Testis (tissue), 3 donors: ENCODE measurements around the gene CCNYL1. TPM values are rescaled to one million over a fixed set of nuclear protein-coding genes. Genes with fewer than 3 reads are reported as not detected.
"Not testable (repeated sequence)": the region's sequence is repeated elsewhere in the genome, so short reads cannot be mapped to it uniquely, and the experiment has no call there.

Experiments
- DNase-seq: peaks from one replicate; pipeline ENCODE4 v3.0.0-alpha.2; 2019
- H3K27ac ChIP-seq, 2 donors: fragments of 200-600 bp; sonication (generic); one replicate each; pipeline ENCODE4 v1.5.1; 2019
- H3K27me3 ChIP-seq: fragments of 200-600 bp; sonication (generic); one replicate; pipeline ENCODE4 v1.5.1; 2019
- H3K36me3 ChIP-seq: fragments of 200-600 bp; sonication (generic); one replicate; pipeline ENCODE4 v1.5.1; 2017; ENCODE audit warnings: low read depth; ENCODE audit errors: missing control alignments
- H3K4me1 ChIP-seq: fragments of 200-600 bp; sonication (generic); one replicate; pipeline ENCODE4 v1.5.1; 2019
- H3K4me3 ChIP-seq, 2 donors: fragments of 200-600 bp; sonication (generic); one replicate each; pipeline ENCODE4 v1.5.1; 2017 to 2019
- H3K9me3 ChIP-seq: fragments of 200-600 bp; sonication (generic); one replicate; pipeline ENCODE4 v1.5.1; 2017
- POLR2A ChIP-seq: fragments of 450-650 bp; IDR thresholded peaks from one replicate; pipeline ENCODE4 v1.6.1; 2017; ENCODE audit warnings: antibody characterized with exemption, mild to moderate bottlenecking, moderate library complexity
- WGBS, 2 donors: methylation state at CpG; one replicate each; pipeline ENCODE4 v1.1.5; 2018; 5-methylcytosine and 5-hydroxymethylcytosine counted together
- intact Hi-C: fragments of 100-400 bp; cut with DNase I; formaldehyde crosslinking; loops from one replicate; pipeline ENCODE4 v1.15.1; 2023; ENCODE audit warnings: low total_unique reads
- polyA plus RNA-seq: library from polyadenylated mRNA; stranded (reverse); fragments of 350-450 nt; fragmentation: Illumina TruSeq; extraction: RNeasy Lipid Tissue Mini Kit (QIAGEN cat#74804); gene quantifications from one replicate; pipeline ENCODE4 v1.2.3, GENCODE V29; 2014; ENCODE audit warnings: low read depth, low replicate concordance; ENCODE audit not compliant: insufficient read depth
- total RNA-seq, 2 donors: library from RNA; depleted of rRNA; stranded (reverse); fragments of >200 nt; gene quantifications; one replicate each; pipeline ENCODE4 v1.2.3, GENCODE V29; 2016
- TF ChIP-seq, protein P1 (sequence below), 3 experiments: fragments of 450-650 bp in 2 of 3; fragments of 200-600 bp in 1 of 3; sonication (generic) in 1 of 3; IDR thresholded peaks; one replicate each; pipeline ENCODE4 v1.5.1; 2016 to 2019; ENCODE audit warnings: antibody characterized with exemption in 3 of 3, mild to moderate bottlenecking in 2 of 3, moderate library complexity in 1 of 3

Gene CCNYL1
- total and polyA plus RNA-seq, 3 donors from 2014 or later = 13.8 to 32.5 (median 25.6) TPM

DNA sequence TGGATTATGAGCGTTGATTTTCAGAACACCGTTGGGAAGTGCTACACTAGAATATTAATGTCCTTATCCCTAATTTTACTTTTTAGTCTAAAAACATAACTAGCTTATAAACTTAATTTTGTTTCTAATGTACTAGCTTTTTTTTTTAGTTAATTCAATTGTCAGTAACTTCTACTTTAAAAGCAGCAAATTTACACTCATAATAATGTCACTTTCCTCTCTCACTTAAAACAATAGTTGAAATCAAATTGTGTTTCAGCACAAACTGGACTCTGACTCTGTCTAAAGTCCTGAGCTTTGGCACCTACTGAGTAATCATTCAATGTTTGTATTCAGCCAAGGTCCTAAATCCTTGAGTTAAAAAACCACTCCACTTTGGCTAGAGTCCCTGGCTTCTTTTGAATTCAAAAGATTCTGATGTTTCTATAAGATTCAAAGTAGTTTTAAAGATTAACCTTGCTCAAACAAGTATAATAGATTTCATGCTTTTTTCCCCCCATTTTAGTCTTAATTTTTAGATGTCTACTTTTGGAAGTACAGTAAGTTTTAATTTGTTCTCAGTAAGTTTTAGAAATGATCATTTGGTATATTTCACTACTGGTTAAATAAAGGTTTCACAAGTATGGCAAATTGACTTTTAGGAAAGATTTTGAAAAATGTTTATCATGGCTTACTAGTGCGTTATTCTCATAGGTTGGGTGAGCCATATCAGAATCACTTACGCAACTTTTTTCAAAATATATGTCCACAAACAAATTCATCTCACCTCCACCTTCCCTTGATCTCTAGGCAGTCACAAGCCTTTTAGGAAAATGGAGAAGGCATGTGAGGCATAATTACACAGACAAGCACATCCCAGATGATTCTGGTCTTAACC, 23.4 kb downstream of the CCNYL1 start:
- no peak for TF ChIP-seq POLR2A
- TF ChIP-seq, protein P1, sequence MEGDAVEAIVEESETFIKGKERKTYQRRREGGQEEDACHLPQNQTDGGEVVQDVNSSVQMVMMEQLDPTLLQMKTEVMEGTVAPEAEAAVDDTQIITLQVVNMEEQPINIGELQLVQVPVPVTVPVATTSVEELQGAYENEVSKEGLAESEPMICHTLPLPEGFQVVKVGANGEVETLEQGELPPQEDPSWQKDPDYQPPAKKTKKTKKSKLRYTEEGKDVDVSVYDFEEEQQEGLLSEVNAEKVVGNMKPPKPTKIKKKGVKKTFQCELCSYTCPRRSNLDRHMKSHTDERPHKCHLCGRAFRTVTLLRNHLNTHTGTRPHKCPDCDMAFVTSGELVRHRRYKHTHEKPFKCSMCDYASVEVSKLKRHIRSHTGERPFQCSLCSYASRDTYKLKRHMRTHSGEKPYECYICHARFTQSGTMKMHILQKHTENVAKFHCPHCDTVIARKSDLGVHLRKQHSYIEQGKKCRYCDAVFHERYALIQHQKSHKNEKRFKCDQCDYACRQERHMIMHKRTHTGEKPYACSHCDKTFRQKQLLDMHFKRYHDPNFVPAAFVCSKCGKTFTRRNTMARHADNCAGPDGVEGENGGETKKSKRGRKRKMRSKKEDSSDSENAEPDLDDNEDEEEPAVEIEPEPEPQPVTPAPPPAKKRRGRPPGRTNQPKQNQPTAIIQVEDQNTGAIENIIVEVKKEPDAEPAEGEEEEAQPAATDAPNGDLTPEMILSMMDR (IDR thresholded peaks at IDR 0.05) = no peak

DNA sequence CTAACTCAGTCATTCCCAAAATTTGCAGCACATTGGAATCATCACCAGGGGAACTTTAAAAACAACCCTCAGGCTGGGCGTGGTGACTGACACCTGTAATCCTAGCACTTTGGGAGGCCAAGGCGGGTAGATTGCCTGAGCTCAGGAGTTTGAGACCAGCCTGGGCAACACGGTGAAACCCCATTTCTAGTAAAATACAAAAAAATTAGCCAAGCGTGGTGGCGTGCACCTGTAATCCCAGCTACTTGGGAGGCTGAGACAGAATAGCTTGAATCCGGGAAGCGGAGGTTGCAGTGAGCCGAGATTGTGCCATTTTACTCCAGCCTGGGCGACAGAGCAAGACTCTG, 24.0 kb downstream of the CCNYL1 start:
- WGBS, 2 donors = 93 to 97% methylated on average over 9 of the region's 9 CpGs
- H3K27ac ChIP-seq, H3K4me1 ChIP-seq, H3K9me3 ChIP-seq, H3K4me3 ChIP-seq, H3K36me3 ChIP-seq, intact Hi-C loops, H3K27me3 ChIP-seq, DNase-seq: not testable (repeated sequence)

More for the DNA sequence above, 23.4 kb downstream of the CCNYL1 start:
- H3K4me1 ChIP-seq = no peaks in the 10 kb centered on the region
- H3K27ac ChIP-seq = no peak overlapping the region
- WGBS, 2 donors = 87 to 93% methylated on average over 4 of the region's 4 CpGs
- intact Hi-C loops = no loop called here
- no peak for DNase-seq
- H3K4me3 ChIP-seq = no peak overlapping the region
- no peaks in the 10 kb centered on the region for H3K9me3 ChIP-seq
- H3K36me3 ChIP-seq = no peaks in the 10 kb centered on the region
- no peaks in the 10 kb centered on the region for H3K27me3 ChIP-seq

DNA sequence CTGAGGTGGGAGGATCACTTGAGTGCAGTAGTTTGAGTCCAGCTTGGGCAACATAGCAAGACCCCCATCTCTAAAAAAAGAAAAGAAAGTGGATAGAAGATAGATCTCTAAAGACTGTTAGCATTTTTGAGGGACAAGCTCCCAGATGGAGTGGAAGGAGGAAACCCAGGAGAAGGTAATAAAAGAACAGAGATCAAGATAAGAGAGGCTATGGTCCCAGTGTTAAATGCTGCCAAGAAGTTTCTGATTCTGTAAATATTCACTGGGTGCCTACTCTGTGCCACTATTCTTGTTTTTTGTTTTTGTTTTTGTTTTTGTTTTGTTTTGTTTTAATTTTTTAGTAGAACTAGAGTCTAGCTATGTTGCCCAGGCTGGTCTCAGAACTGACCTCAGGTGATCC, 32.1 kb downstream of the CCNYL1 start:
- TF ChIP-seq, protein P1 (IDR thresholded peaks at IDR 0.05) = no peak
- no peak for TF ChIP-seq POLR2A
- intact Hi-C loops = loop anchor here (10.0 kb wide), 1 partner anchor 331 kb away; no protein-coding TSS in a partner anchor
- no peaks in the 10 kb centered on the region for H3K27me3 ChIP-seq
- H3K27ac ChIP-seq = no peak overlapping the region
- no peaks in the 10 kb centered on the region for H3K9me3 ChIP-seq
- no peaks in the 10 kb centered on the region for H3K36me3 ChIP-seq
- no peaks in the 10 kb centered on the region for H3K4me1 ChIP-seq
- no peak overlapping the region for H3K4me3 ChIP-seq
- no peak for DNase-seq

DNA sequence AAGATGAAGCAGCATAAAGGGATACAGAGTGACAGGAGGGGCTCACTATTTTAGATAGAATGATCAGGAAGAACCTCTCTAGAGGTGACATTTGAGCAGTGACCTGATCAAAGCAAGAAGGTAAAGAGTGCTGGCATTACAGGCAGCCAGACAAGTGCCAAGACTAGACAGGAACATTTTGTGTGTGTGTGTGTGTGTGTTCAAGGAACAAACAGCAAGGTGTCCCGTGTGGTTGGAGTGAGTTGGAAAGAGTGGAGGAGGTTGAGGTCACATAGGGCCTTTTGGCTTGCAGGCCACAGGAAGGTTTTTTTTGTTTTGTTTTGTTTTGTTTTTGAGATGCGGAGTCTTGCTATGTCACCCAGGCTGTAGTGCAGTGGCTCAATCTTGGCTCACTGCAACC, 32.6 kb downstream of the CCNYL1 start:
- DNase-seq = no peak
- H3K27ac ChIP-seq = no peak overlapping the region
- H3K4me1 ChIP-seq = no peaks in the 10 kb centered on the region
- H3K27me3 ChIP-seq = no peaks in the 10 kb centered on the region
- WGBS, 2 donors = 64 to 82% methylated on average over 2 of the region's 2 CpGs
- no peaks in the 10 kb centered on the region for H3K9me3 ChIP-seq
- intact Hi-C loops = loop anchor here (10.0 kb wide), 1 partner anchor 331 kb away; no protein-coding TSS in a partner anchor
- no peak overlapping the region for H3K4me3 ChIP-seq
- TF ChIP-seq, protein P1 (IDR thresholded peaks at IDR 0.05) = no peak
- no peak for TF ChIP-seq POLR2A
- H3K36me3 ChIP-seq = no peaks in the 10 kb centered on the region

DNA sequence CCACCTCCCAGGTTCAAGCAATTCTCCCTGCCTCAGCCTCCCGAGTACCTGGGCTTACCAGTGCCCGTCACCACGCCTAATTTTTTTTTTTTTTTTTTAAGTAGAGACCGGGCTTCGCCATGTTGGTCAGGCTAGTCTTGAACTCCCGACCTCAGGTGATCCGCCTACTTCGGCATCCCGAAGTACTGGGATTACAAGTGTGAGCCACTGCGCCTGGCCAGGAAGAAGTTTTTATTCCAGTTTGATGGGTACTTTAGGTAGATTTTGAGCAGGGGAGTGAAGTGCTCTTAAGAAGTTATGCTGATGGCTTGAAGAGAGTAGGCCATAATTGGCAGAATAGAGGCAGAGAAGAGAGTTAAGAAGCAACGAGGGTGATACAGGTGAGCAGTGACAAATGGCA, 33.0 kb downstream of the CCNYL1 start:
- DNase-seq = no peak
- Histone ChIP-seq H3K27ac (no peak overlapping the region), H3K4me1 (no peaks in the 10 kb centered on the region), H3K9me3 (no peaks in the 10 kb centered on the region), H3K36me3 (no peaks in the 10 kb centered on the region), H3K4me3 (no peak overlapping the region), H3K27me3 (no peaks in the 10 kb centered on the region)
- 86 to 91% methylated on average over 11 of the region's 11 CpGs for WGBS, 2 donors
- TF ChIP-seq, protein P1 (IDR thresholded peaks at IDR 0.05) = no peak
- intact Hi-C loops = loop anchor here (10.0 kb wide), 1 partner anchor 330 kb away; no protein-coding TSS in a partner anchor
